HG02642 (cell line): ENCODE measurements around the gene CHCHD5.

ENCODE experiments used
- ATAC-seq: cut with Tn5 transposase; IDR thresholded peaks from one replicate; pipeline ENCODE4 v1.9.1; 2021; ENCODE audit warnings: mild to moderate bottlenecking; ENCODE audit not compliant: unreplicated experiment, poor library complexity

The CHCHD5 gene

GRCh38 chr2:112621790-112622527 is 37.5 kb downstream of the CHCHD5 start:
- ATAC-seq = no peak

- ATAC-seq = no peak
Measured at GRCh38 chr2:112622528-112622849, 38.1 kb downstream of the CHCHD5 start.

GRCh38 chr2:112623913-112624777 is 39.7 kb downstream of the CHCHD5 start:
- peak; percentile 64 for ATAC-seq

- no peak for ATAC-seq
Measured at GRCh38 chr2:112625474-112626114, 41.2 kb downstream of the CHCHD5 start.

GRCh38 chr2:112626604-112627059 is 42.2 kb downstream of the CHCHD5 start:
- peak; percentile 64 for ATAC-seq

GRCh38 chr2:112627060-112628040 is 42.9 kb downstream of the CHCHD5 start:
- no peak for ATAC-seq

- ATAC-seq = no peak
Measured at GRCh38 chr2:112629224-112629623, 44.8 kb downstream of the CHCHD5 start.

- ATAC-seq = no peak
Measured at GRCh38 chr2:112629823-112630222, 45.4 kb downstream of the CHCHD5 start.

GRCh38 chr2:112630268-112630667 is 45.9 kb downstream of the CHCHD5 start:
- no peak for ATAC-seq

GRCh38 chr2:112633708-112634107 is 49.3 kb downstream of the CHCHD5 start:
- ATAC-seq = no peak

- no peak for ATAC-seq
Measured at GRCh38 chr2:112634153-112634873, 49.9 kb downstream of the CHCHD5 start.

- no peak for ATAC-seq
Measured at GRCh38 chr2:112634874-112635157, 50.4 kb downstream of the CHCHD5 start.

- ATAC-seq = peak; percentile 91
Measured at GRCh38 chr2:112636605-112637288, 52.3 kb downstream of the CHCHD5 start.

GRCh38 chr2:112637289-112637660 is 52.9 kb downstream of the CHCHD5 start:
- ATAC-seq = no peak
